Stomach (tissue), 4 donors: ENCODE measurements around the gene ZC3H7B.

Experiments used
- EP300 ChIP-seq: sonication (generic); formaldehyde crosslinking; IDR thresholded peaks from one replicate; pipeline ENCODE4 v1.6.1; 2017; ENCODE audit warnings: antibody characterized with exemption
- POLR2A ChIP-seq, 4 donors: fragments of 450-650 bp; IDR thresholded peaks; one replicate each; pipeline ENCODE4 v1.6.1; 2016; ENCODE audit warnings: antibody characterized with exemption in 4 of 4, control low read depth in 2 of 4, mild to moderate bottlenecking in 1 of 4, moderate library complexity in 1 of 4
- POLR2AphosphoS5 ChIP-seq, 3 donors: sonication (generic); formaldehyde crosslinking; IDR thresholded peaks; one replicate each; pipeline ENCODE4 v1.6.1; 2016; ENCODE audit warnings: antibody characterized with exemption in 3 of 3
- TF ChIP-seq, protein P1 (sequence below), 7 experiments: fragments of 450-650 bp in 4 of 7; fragments of 200-600 bp in 3 of 7; sonication (generic) in 3 of 7; IDR thresholded peaks; one replicate each; pipeline ENCODE4 v1.5.1; 2016 to 2019; ENCODE audit warnings: antibody characterized with exemption in 7 of 7, control low read depth in 2 of 7, mild to moderate bottlenecking in 1 of 7

DNA sequence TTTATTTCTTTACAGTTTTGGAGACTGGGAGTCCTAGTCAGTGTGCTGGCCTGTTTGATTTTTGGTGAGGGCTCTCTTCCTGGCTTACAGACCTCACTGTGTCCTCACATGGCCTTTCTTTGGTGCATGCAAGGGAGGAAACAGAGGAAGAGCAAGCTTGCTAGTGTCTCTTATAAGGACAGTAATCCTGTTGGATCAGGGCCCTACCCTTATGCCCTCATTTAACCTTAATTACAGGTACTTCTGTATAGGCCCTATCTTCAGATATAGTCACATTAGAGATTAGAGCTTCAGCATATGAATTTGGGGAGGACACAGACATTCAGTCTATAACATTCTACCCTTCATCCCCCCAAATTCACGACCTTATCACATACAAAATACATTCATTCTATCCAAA, 14.3 kb downstream of the ZC3H7B start:
- TF ChIP-seq, protein P1, sequence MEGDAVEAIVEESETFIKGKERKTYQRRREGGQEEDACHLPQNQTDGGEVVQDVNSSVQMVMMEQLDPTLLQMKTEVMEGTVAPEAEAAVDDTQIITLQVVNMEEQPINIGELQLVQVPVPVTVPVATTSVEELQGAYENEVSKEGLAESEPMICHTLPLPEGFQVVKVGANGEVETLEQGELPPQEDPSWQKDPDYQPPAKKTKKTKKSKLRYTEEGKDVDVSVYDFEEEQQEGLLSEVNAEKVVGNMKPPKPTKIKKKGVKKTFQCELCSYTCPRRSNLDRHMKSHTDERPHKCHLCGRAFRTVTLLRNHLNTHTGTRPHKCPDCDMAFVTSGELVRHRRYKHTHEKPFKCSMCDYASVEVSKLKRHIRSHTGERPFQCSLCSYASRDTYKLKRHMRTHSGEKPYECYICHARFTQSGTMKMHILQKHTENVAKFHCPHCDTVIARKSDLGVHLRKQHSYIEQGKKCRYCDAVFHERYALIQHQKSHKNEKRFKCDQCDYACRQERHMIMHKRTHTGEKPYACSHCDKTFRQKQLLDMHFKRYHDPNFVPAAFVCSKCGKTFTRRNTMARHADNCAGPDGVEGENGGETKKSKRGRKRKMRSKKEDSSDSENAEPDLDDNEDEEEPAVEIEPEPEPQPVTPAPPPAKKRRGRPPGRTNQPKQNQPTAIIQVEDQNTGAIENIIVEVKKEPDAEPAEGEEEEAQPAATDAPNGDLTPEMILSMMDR (IDR thresholded peaks at IDR 0.05), result no peak
- TF ChIP-seq POLR2A (IDR thresholded peaks at IDR 0.05) (no peak), EP300 (no peak), POLR2AphosphoS5 (IDR thresholded peaks at IDR 0.05) (no peak)
